NCI-H69 (cell line): ENCODE measurements around the gene ADGRB3.

Experiments used
- DNase-seq: peaks from one replicate; lab custom pipeline; 2025; lab: John Stamatoyannopoulos, UW

ADGRB3 gene

DNA sequence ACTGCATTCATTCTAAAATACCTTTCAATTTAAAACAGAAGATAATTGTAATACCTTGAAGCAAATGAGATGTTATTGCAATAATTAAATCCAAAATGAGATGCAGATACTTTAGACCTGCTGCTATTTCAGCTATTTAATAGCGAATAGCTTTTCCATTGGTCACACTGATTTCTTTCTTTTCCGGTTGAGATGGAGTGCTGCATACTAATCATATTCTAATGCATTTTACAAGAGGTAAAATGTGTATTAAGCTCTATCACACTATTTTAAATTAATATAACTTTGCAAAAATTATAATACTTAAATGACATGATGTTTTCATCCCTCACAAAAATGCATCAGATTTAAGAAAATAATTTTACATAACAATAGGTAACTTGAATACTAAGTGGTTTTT lies 74.0 kb downstream of the ADGRB3 start:
- no peak for DNase-seq

DNA sequence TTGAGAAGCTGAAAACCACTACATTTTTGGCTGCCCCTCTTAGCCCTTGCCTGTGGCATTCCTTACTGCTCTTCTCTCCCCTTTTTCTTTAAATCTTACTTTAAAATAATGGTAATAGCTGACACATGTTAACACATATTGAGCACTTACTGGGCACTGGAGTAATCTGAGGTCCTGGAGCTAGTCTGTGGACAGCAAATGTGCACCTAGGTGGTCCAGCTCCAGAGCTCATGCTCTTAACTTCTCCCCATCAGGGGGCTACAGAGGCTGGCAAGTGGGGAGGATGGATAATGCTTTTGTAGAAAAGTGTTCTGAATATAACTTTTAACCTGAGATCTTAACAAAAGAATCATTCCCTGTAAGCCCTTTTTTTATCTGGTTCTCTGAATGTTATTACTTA lies 74.8 kb downstream of the ADGRB3 start:
- DNase-seq: no peak

- no peak for DNase-seq
Measured at GRCh38 chr6:68710496-68710895, 75.4 kb downstream of the ADGRB3 start.

GRCh38 chr6:68710916-68711315 lies 75.8 kb downstream of the ADGRB3 start:
- no peak for DNase-seq

- DNase-seq: no peak
Measured at GRCh38 chr6:68711386-68712000, 76.4 kb downstream of the ADGRB3 start.

DNA sequence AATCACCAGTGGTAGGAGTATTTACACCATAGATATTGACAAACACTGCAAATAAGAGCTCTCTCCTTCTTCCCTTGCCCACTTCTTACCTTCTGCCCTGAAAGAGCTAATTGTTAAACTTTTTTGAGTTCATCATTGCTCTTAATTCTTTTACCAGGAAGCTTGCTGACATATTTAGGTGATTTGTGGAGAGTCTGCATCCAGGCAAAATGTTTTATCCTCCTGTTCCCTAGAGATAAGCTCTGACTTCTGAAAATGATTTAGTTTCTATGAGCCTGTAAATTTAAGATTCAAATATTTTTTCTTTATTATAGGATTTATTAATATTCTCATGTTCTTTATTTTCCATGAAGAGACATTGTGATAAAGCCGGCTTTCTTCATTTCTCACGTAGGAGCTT lies 81.5 kb downstream of the ADGRB3 start:
- no peak for DNase-seq

DNA sequence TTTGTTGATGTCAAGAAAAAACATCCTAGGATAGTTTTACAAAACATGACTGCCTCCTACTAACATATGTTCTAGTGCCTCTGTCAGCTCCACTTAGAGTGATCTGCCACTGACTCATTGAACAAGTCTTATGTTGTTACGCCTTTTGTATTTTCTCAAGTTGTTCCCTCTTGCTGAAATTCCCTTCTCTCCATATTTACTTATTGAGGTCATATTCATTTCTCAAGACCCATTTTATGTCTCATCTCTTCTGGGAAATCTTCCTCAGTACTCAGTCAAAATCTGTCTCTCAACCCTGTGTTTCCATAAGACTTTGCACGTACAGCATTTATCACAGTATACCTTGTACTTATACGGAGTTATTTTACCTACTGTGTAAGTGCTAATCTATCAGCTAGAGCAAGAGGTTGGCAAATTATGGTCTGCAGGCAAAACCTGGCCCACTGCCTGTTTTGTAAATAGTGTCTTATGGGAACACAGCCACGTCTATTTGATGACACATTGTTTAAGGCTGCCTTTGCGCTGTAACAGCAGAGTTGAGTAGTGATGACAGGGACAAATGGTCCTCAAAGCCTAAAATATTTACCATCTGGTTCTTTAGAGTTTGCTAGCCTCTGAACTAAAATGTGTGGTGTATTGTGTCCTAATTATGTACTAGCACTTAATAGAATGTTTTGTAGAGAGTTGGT lies 83.4 kb downstream of the ADGRB3 start:
- peak; percentile 92 for DNase-seq

- DNase-seq: no peak
Measured at GRCh38 chr6:68719761-68720160, 84.7 kb downstream of the ADGRB3 start.

- no peak for DNase-seq
Measured at GRCh38 chr6:68722891-68723527, 87.9 kb downstream of the ADGRB3 start.

GRCh38 chr6:68724060-68724459 lies 89.0 kb downstream of the ADGRB3 start:
- no peak for DNase-seq

GRCh38 chr6:68726337-68726736 lies 91.3 kb downstream of the ADGRB3 start:
- DNase-seq: peak; percentile 72

GRCh38 chr6:68726992-68727391 lies 91.9 kb downstream of the ADGRB3 start:
- DNase-seq: peak; percentile 27

GRCh38 chr6:68727699-68728098 lies 92.6 kb downstream of the ADGRB3 start:
- no peak for DNase-seq

- DNase-seq: no peak
Measured at GRCh38 chr6:68728159-68728979, 93.3 kb downstream of the ADGRB3 start.

GRCh38 chr6:68729377-68729903 lies 94.4 kb downstream of the ADGRB3 start:
- DNase-seq: no peak

GRCh38 chr6:68730291-68731054 lies 95.4 kb downstream of the ADGRB3 start:
- no peak for DNase-seq

DNA sequence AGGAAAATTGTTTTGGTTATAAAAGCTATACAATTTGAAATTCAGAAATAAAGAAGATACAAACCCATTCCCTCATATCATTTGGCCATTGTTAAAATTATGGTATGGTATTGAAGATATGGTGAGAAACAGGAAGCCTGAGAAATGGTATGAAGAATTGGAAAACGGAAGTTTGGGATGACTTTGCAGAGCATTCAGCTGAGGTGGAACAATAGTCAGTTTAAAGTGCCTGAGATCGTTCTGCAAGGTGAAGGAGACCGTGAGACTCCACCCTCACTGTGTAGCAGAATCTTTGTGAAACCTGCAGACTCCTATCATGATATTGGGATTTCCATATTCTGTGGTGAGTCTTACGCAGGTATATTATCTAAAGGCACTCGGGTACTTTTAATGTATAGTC lies 97.3 kb downstream of the ADGRB3 start:
- DNase-seq: no peak

DNA sequence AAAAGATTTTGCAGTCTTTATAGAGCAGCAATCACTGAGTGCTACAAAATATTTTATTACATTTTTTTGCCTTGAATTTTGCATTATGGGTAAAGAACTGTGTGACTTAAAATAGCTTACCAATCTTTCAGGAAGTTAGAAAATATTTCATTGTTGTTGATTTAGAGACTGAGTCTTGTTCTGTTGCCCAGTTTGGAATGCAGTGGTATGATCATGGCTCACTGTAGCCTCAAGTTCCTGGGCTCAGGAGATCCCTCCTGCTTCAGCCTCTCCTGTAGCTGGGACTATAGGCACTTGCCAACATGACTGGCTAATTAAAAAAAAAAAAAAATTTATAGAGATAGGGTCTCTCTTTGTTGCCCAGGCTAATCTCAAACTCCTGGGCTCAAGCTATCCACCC lies 100.8 kb downstream of the ADGRB3 start:
- DNase-seq: no peak

GRCh38 chr6:68737061-68737460 lies 102.0 kb downstream of the ADGRB3 start:
- DNase-seq: no peak

- DNase-seq: no peak
Measured at GRCh38 chr6:68738039-68738438, 103.0 kb downstream of the ADGRB3 start.

GRCh38 chr6:68740828-68741500 lies 105.9 kb downstream of the ADGRB3 start:
- DNase-seq: no peak
